ENCODE results near the gene DSCAM. TPM values are rescaled to one million over a fixed set of nuclear protein-coding genes. Genes with fewer than 3 reads are reported as not detected.

Gene DSCAM
- total RNA-seq, 2 experiments from 2014 or later: not detected

GRCh38 chr21:40647706-40648105 lies 199.3 kb downstream of the DSCAM start:
- Mint-ChIP-seq H3K36me3 (ENCODE audit: low read depth) (no peaks in the 10 kb centered on the region), H3K27ac (no peak overlapping the region), H3K27me3 (no peaks in the 10 kb centered on the region), H3K4me1 (ENCODE audit: low read depth) (no peaks in the 10 kb centered on the region), H3K4me3 (no peak overlapping the region), H3K9me3 (peaks cover 9% of the 10 kb centered on the region)
- DNase-seq (no peak), ATAC-seq (ENCODE audit: poor library complexity) (no peak)
- Histone ChIP-seq H3K9me3 (ENCODE audit: control insufficient read depth in 1 of 2, insufficient read depth in 1 of 2, low read length in 2 of 2) (peaks cover 0 to 14% of the 10 kb centered on the region in 2 experiments), H3K36me3 (ENCODE audit: insufficient read depth, low read length) (no peaks in the 10 kb centered on the region), H3K27ac (ENCODE audit: low read depth in 1 of 2, low read length in 2 of 2) (no peak overlapping the region), H3K4me1 (ENCODE audit: insufficient read depth, low read length) (no peaks in the 10 kb centered on the region), H3K4me3 (ENCODE audit: low read length) (no peak overlapping the region), H3K27me3 (ENCODE audit: control insufficient read depth in 1 of 2, insufficient read depth in 2 of 2, low read length in 2 of 2) (no peaks in the 10 kb centered on the region)
- intact Hi-C loops (cut with DNase I, micrococcal nuclease): no loop called here
- no peak for TF ChIP-seq CTCF (IDR thresholded peaks at IDR 0.05)
- CTCF ChIA-PET: no interaction called here
- POLR2A ChIA-PET: no interaction called here

- Histone ChIP-seq H3K36me3 (ENCODE audit: insufficient read depth, low read length) (no peaks in the 10 kb centered on the region), H3K4me3 (ENCODE audit: low read length) (no peak overlapping the region), H3K27ac (ENCODE audit: low read depth in 1 of 2, low read length in 2 of 2) (no peak overlapping the region), H3K27me3 (ENCODE audit: control insufficient read depth in 1 of 2, insufficient read depth in 2 of 2, low read length in 2 of 2) (no peaks in the 10 kb centered on the region), H3K4me1 (ENCODE audit: insufficient read depth, low read length) (no peaks in the 10 kb centered on the region), H3K9me3 (ENCODE audit: control insufficient read depth in 1 of 2, insufficient read depth in 1 of 2, low read length in 2 of 2) (peaks cover 0 to 14% of the 10 kb centered on the region in 2 experiments)
- Mint-ChIP-seq H3K27me3 (no peaks in the 10 kb centered on the region), H3K4me1 (ENCODE audit: low read depth) (no peaks in the 10 kb centered on the region), H3K27ac (no peak overlapping the region), H3K4me3 (no peak overlapping the region), H3K36me3 (ENCODE audit: low read depth) (no peaks in the 10 kb centered on the region), H3K9me3 (peaks cover 9% of the 10 kb centered on the region)
- no peak for ATAC-seq (ENCODE audit: poor library complexity)
- intact Hi-C loops (cut with DNase I, micrococcal nuclease): no loop called here
- no peak for TF ChIP-seq CTCF (IDR thresholded peaks at IDR 0.05)
- DNase-seq: no peak
- POLR2A ChIA-PET: no interaction called here
- CTCF ChIA-PET: no interaction called here
Observed at GRCh38 chr21:40646651-40647050, 200.3 kb downstream of the DSCAM start.

GRCh38 chr21:40641042-40641441 lies 205.9 kb downstream of the DSCAM start:
- H3K27me3 Mint-ChIP-seq: no peaks in the 10 kb centered on the region
- Histone ChIP-seq H3K36me3 (ENCODE audit: insufficient read depth, low read length) (no peaks in the 10 kb centered on the region), H3K4me1 (ENCODE audit: insufficient read depth, low read length) (no peaks in the 10 kb centered on the region), H3K4me3 (ENCODE audit: low read length) (no peak overlapping the region), H3K9me3 (ENCODE audit: control insufficient read depth in 1 of 2, insufficient read depth in 1 of 2, low read length in 2 of 2) (no peaks in the 10 kb centered on the region), H3K27ac (ENCODE audit: low read depth in 1 of 2, low read length in 2 of 2) (no peak overlapping the region), H3K27me3 (ENCODE audit: control insufficient read depth in 1 of 2, insufficient read depth in 2 of 2, low read length in 2 of 2) (no peaks in the 10 kb centered on the region)
- H3K36me3 Mint-ChIP-seq (ENCODE audit: low read depth): no peaks in the 10 kb centered on the region
- no peaks in the 10 kb centered on the region for H3K4me1 Mint-ChIP-seq (ENCODE audit: low read depth)
- DNase-seq: no peak
- ChIA-PET CTCF (no interaction called here), POLR2A (no interaction called here)
- H3K4me3 Mint-ChIP-seq: no peak overlapping the region
- intact Hi-C loops (cut with DNase I, micrococcal nuclease): no loop called here
- TF ChIP-seq CTCF (IDR thresholded peaks at IDR 0.05): no peak
- ATAC-seq (ENCODE audit: poor library complexity): no peak
- H3K9me3 Mint-ChIP-seq: no peaks in the 10 kb centered on the region
- H3K27ac Mint-ChIP-seq: no peak overlapping the region
